ENCODE results near the gene NEDD8. TPM values are rescaled to one million over a fixed set of nuclear protein-coding genes. Genes with fewer than 3 reads are reported as not detected.

The NEDD8 gene
- total and polyA plus RNA-seq, 2 of the 4 experiments (the other 2 are of a cell fraction), result 167 to 375 TPM

GRCh38 chr14:24274101-24274543 lies 42.0 kb upstream of the NEDD8 start:
- no peak overlapping the region for H3K9ac ChIP-seq (ENCODE audit: low read depth, low read length)
- ATAC-seq (ENCODE audit: low read depth), result no peak
- no peak overlapping the region for H3K4ac ChIP-seq (ENCODE audit: low read depth, low read length)
- H3K27me3 ChIP-seq (ENCODE audit: control insufficient read depth, insufficient read depth, low read length), result no peaks in the 10 kb centered on the region
- H2BK120ac ChIP-seq (ENCODE audit: low read depth, low read length), result no peak overlapping the region
- no peak overlapping the region for H2BK20ac ChIP-seq (ENCODE audit: low read depth, low read length)
- dilution Hi-C loops (cut with HindIII; ENCODE audit: low sequenced_read_pairs, unreplicated experiment), result no loop called here
- no peak overlapping the region for H3K18ac ChIP-seq (ENCODE audit: low read depth, low read length)
- DNase-seq, result peak; percentile 31
- H3K4me2 ChIP-seq (ENCODE audit: low read depth, low read length), result no peak overlapping the region
- no peak overlapping the region for H3K56ac ChIP-seq (ENCODE audit: extremely low read depth, insufficient read depth, low read length)
- peak overlapping the region; percentile 50 for H2AK9ac ChIP-seq (replicated peaks; ENCODE audit: low read depth, low read length, poor library complexity)
- H4K8ac ChIP-seq (ENCODE audit: low read depth in 2 of 2, low read length in 2 of 2), result no peak overlapping the region
- H3K36me3 ChIP-seq (ENCODE audit: control insufficient read depth, insufficient read depth, low read length), result peaks cover 3% of the 10 kb centered on the region; the same call in 1 of the 2 replicates
- TF ChIP-seq CEBPB (IDR thresholded peaks at IDR 0.05; ENCODE audit: low read depth, low read length) (0 out of 2 replicates have a peak, but pooled peaks have one; percentile 34), ELK1 (IDR thresholded peaks at IDR 0.05; ENCODE audit: borderline replicate concordance, low read depth, low read length) (no peak)
- peak overlapping the region; percentile 36; the same call in 1 of the 2 replicates for H3K23ac ChIP-seq (ENCODE audit: low read depth, low read length)
- no peak overlapping the region for H3K4me3 ChIP-seq (ENCODE audit: insufficient read depth, low read depth, low read length)
- intact Hi-C loops (cut with micrococcal nuclease), result no loop called here
- H2AFZ ChIP-seq (replicated peaks; ENCODE audit: low read length, poor library complexity), result no peak overlapping the region
- in situ Hi-C loops (cut with MboI; ENCODE audit: low sequenced_read_pairs), result no loop called here
- no peak overlapping the region for H4K91ac ChIP-seq (ENCODE audit: insufficient read depth, low read depth, low read length)
- H3K4me1 ChIP-seq (ENCODE audit: control insufficient read depth, insufficient read depth, low read length), result peaks cover 5% of the 10 kb centered on the region; the same call in 1 of the 2 replicates
- H2BK15ac ChIP-seq (ENCODE audit: low read depth, low read length), result no peak overlapping the region
- no peak overlapping the region for H4K5ac ChIP-seq (ENCODE audit: low read depth, low read length)
- CTCF ChIA-PET, result no interaction called here
- no peak overlapping the region for H3K14ac ChIP-seq (replicated peaks; ENCODE audit: low read depth, low read length)
- WGBS, 2 experiments (ENCODE audit: extremely low coverage in 2 of 2, insufficient read length in 1 of 2), result 100% methylated on average over 1 of the region's 3 CpGs; no CpG with 5 or more reads in 1 of the 2 experiments
- H3K9me1 ChIP-seq (ENCODE audit: insufficient read depth, low read length), result peaks cover 5% of the 10 kb centered on the region; the same call in 1 of the 2 replicates
- H2AK5ac ChIP-seq (ENCODE audit: low read depth, low read length), result no peak overlapping the region
- H3K27ac ChIP-seq (ENCODE audit: insufficient read depth, low read length), result no peak overlapping the region
- H4K20me1 ChIP-seq (ENCODE audit: insufficient read depth, low read length), result no peaks in the 10 kb centered on the region
- no TSS peak for BruUV-seq (replicated peaks)
- peaks cover 12 to 30% of the 10 kb centered on the region in 2 experiments for H3K79me1 ChIP-seq (ENCODE audit: low read depth in 1 of 2, low read length in 2 of 2)
- POLR2A ChIA-PET (ENCODE audit: unreplicated experiment), result no interaction called here
- H2BK5ac ChIP-seq (ENCODE audit: low read depth, low read length, poor library complexity, severe bottlenecking), result no peak overlapping the region
- no peaks in the 10 kb centered on the region for H3K9me3 ChIP-seq (ENCODE audit: control insufficient read depth, insufficient read depth, low read length)

Measured in IMR-90 (cell line).